ENCODE data around the gene FN1.

GRCh38 chr2:215451012-215451756 is 15.3 kb upstream of the FN1 start:
- TF ChIP-seq CTCF (optimal IDR thresholded peaks at IDR 0.05 in 1 of 3, IDR thresholded peaks at IDR 0.05 in 1 of 3, conservative IDR thresholded peaks at IDR 0.05 in 1 of 3; ENCODE audit: extremely low read depth in 1 of 3, insufficient read depth in 2 of 3, low read length in 3 of 3) (no peak), EZH2 (IDR thresholded peaks at IDR 0.05; ENCODE audit: low read length) (no peak)
